SU-DHL-6 (cell line): ENCODE data around the gene SUPT3H.

ENCODE experiments used
- EZH2phosphoT487 ChIP-seq: fragments of 200-600 bp; sonication (generic), shearing (Covaris generic); conservative IDR thresholded peaks from 2 replicates; pipeline ENCODE4 v1.6.1; 2018; ENCODE audit warnings: mild to moderate bottlenecking, antibody characterized with exemption, low read length, moderate library complexity, mixed read lengths
- TF ChIP-seq, protein P1 (sequence below): fragments of 200-600 bp; sonication (generic); IDR thresholded peaks from one replicate; pipeline ENCODE4 v1.5.1; 2017; ENCODE audit warnings: antibody characterized with exemption, mild to moderate bottlenecking, low read length, moderate library complexity; ENCODE audit not compliant: insufficient read depth, poor library complexity, severe bottlenecking

DNA sequence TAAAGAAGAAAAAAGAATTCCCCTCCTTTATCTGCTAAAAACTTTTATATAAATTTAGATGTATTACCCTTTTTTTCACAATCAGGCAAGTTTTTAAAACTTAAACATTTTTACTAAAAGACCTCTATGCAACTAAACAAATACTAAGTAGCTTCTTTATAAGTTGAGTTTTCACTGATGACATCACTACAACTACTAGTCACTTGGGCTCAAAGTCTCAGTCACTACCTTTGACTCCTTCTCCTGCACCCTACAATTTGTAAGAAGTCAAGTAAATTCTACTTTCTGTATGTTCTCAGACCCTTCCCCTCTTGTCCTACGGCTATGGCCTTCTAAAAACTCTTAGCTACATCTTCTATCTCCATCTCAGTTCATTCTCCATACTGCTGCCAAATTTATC lies 11.2 kb downstream of the SUPT3H start:
- TF ChIP-seq, protein P1, sequence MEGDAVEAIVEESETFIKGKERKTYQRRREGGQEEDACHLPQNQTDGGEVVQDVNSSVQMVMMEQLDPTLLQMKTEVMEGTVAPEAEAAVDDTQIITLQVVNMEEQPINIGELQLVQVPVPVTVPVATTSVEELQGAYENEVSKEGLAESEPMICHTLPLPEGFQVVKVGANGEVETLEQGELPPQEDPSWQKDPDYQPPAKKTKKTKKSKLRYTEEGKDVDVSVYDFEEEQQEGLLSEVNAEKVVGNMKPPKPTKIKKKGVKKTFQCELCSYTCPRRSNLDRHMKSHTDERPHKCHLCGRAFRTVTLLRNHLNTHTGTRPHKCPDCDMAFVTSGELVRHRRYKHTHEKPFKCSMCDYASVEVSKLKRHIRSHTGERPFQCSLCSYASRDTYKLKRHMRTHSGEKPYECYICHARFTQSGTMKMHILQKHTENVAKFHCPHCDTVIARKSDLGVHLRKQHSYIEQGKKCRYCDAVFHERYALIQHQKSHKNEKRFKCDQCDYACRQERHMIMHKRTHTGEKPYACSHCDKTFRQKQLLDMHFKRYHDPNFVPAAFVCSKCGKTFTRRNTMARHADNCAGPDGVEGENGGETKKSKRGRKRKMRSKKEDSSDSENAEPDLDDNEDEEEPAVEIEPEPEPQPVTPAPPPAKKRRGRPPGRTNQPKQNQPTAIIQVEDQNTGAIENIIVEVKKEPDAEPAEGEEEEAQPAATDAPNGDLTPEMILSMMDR = no peak
- TF ChIP-seq EZH2phosphoT487 = no peak
